H1 (cell line): ENCODE measurements around the gene CRYBA4. TPM values are rescaled to one million over a fixed set of nuclear protein-coding genes. Genes with fewer than 3 reads are reported as not detected.

Source experiments
- CTCF ChIA-PET: fragments of 300-600 bp; sonication (Branson Sonifier 250); formaldehyde crosslinking; loops from one replicate; lab custom pipeline; 2021; ENCODE audit not compliant: partially characterized antibody; lab: Charles Lee
- POLR2A ChIA-PET: fragments of 300-600 bp; sonication (Branson Sonifier 250); formaldehyde crosslinking; loops from one replicate; lab custom pipeline; 2021; ENCODE audit warnings: inconsistent platforms; ENCODE audit not compliant: partially characterized antibody; lab: Charles Lee
- DNase-seq, 2 experiments: peaks; one replicate each; pipeline versions ENCODE4 v3.0.0 to v3.0.0-alpha.2; 2010 to 2022; ENCODE audit warnings: low spot score in 2 of 2, low read depth in 1 of 2, mixed read lengths in 1 of 2
- FAIRE-seq: peaks from 2 replicates; lab custom pipeline; 2011; peaks lifted over from hg19 to GRCh38; lab: Jason Lieb, UNC
- H2AFZ ChIP-seq: 2 replicates; pipeline ENCODE4 v1.8.1; 2012; ENCODE audit warnings: low read length, inconsistent platforms
- H2AK5ac ChIP-seq: 2 replicates; pipeline ENCODE4 v1.6.1; 2013; ENCODE audit warnings: low read depth, low read length
- H2BK120ac ChIP-seq: replicated peaks from 2 replicates; pipeline ENCODE3; 2013; ENCODE audit warnings: low read depth, low read length, inconsistent platforms
- H2BK12ac ChIP-seq: 2 replicates; pipeline ENCODE4 v1.6.1; 2013; ENCODE audit warnings: low read depth, low read length
- H2BK15ac ChIP-seq: 2 replicates; pipeline ENCODE4 v1.6.1; 2013; ENCODE audit warnings: low read length
- H2BK20ac ChIP-seq: 2 replicates; pipeline ENCODE4 v1.6.1; 2013; ENCODE audit warnings: low read length
- H2BK5ac ChIP-seq: 2 replicates; pipeline ENCODE4 v1.6.1; 2013; ENCODE audit warnings: low read depth, low read length
- H3K14ac ChIP-seq: 2 replicates; pipeline ENCODE4 v1.6.1; 2013; ENCODE audit warnings: inconsistent platforms; ENCODE audit not compliant: insufficient read length
- H3K18ac ChIP-seq: 2 replicates; pipeline ENCODE4 v1.6.1; 2013; ENCODE audit warnings: low read length; ENCODE audit errors: extremely low read depth
- H3K23ac ChIP-seq: 2 replicates; pipeline ENCODE4 v1.6.1; 2013; ENCODE audit warnings: inconsistent platforms; ENCODE audit not compliant: insufficient read length
- H3K23me2 ChIP-seq: 2 replicates; pipeline ENCODE4 v1.6.1; 2013; ENCODE audit warnings: low read depth, low read length
- H3K27ac ChIP-seq: 2 replicates; pipeline ENCODE4 v1.6.1; 2011; ENCODE audit warnings: low read depth, low read length, inconsistent platforms
- H3K27me3 ChIP-seq, 4 experiments: replicated peaks in 1 of 4; 1 replicate in 1 of 4; 2 replicates in 3 of 4; pipeline versions ENCODE4 v1.6.1 to v1.8.1; 2011 to 2013; ENCODE audit warnings: low read length in 3 of 4, mild to moderate bottlenecking in 3 of 4, inconsistent platforms in 2 of 4, mixed read lengths in 2 of 4, moderate library complexity in 1 of 4; ENCODE audit not compliant: control insufficient read depth in 3 of 4, insufficient read depth in 3 of 4; ENCODE audit errors: extremely low read depth in 1 of 4
- H3K36me3 ChIP-seq, 4 experiments: 2 replicates each; pipeline versions ENCODE4 v1.6.1 to v1.8.1; 2011 to 2013; ENCODE audit warnings: mild to moderate bottlenecking in 4 of 4, low read length in 3 of 4, moderate library complexity in 2 of 4, control low read depth in 1 of 4, inconsistent platforms in 1 of 4; ENCODE audit not compliant: insufficient read depth in 4 of 4, control insufficient read depth in 2 of 4
- H3K4ac ChIP-seq: replicated peaks from 2 replicates; pipeline ENCODE3; 2013; ENCODE audit warnings: low read length, low read depth, mixed read lengths, inconsistent platforms; ENCODE audit not compliant: insufficient read length
- H3K4me1 ChIP-seq, 4 experiments: replicated peaks in 1 of 4; 1 replicate in 1 of 4; 2 replicates in 3 of 4; pipeline versions ENCODE4 v1.6.1 to v1.8.1; 2011 to 2013; ENCODE audit warnings: low read length in 3 of 4, inconsistent platforms in 2 of 4, mixed read lengths in 1 of 4; ENCODE audit not compliant: insufficient read depth in 4 of 4, control insufficient read depth in 3 of 4
- H3K4me2 ChIP-seq, 2 experiments: 2 replicates each; pipeline versions ENCODE4 v1.6.1 to v1.8.1; 2011 to 2013; ENCODE audit warnings: low read depth in 2 of 2, low read length in 2 of 2, control low read depth in 1 of 2, inconsistent platforms in 1 of 2, mild to moderate bottlenecking in 1 of 2; ENCODE audit not compliant: insufficient read depth in 1 of 2
- H3K4me3 ChIP-seq, 4 experiments: fragments of 200-600, 300-600 bp in 1 of 4; sonication (generic), shearing (Covaris generic), sonication (Bioruptor Twin) in 1 of 4; 2 replicates each; pipeline versions ENCODE4 v1.5.1 to v1.8.1; 2011 to 2016; ENCODE audit warnings: low read length in 4 of 4, low read depth in 3 of 4, control low read depth in 2 of 4, inconsistent platforms in 2 of 4, mild to moderate bottlenecking in 2 of 4, mixed read lengths in 1 of 4, moderate library complexity in 1 of 4; ENCODE audit not compliant: insufficient read depth in 2 of 4; ENCODE audit errors: extremely low read depth in 1 of 4
- H3K56ac ChIP-seq: replicated peaks from 2 replicates; pipeline ENCODE3; 2013; ENCODE audit warnings: low read depth, mild to moderate bottlenecking, mixed read lengths, low read length, inconsistent platforms; ENCODE audit not compliant: insufficient read length
- H3K79me1 ChIP-seq: 2 replicates; pipeline ENCODE4 v1.6.1; 2013; ENCODE audit warnings: low read depth, low read length, control low read depth
- H3K79me2 ChIP-seq, 2 experiments: 2 replicates each; pipeline versions ENCODE4 v1.6.1 to v1.8.1; 2012 to 2013; ENCODE audit warnings: low read length in 2 of 2, mild to moderate bottlenecking in 2 of 2, inconsistent platforms in 1 of 2; ENCODE audit not compliant: insufficient read depth in 2 of 2, control insufficient read depth in 1 of 2
- H3K9ac ChIP-seq, 4 experiments: replicated peaks in 1 of 4; 1 replicate in 1 of 4; 2 replicates in 3 of 4; pipeline versions ENCODE4 v1.6.1 to v1.8.1; 2011 to 2013; ENCODE audit warnings: low read depth in 3 of 4, low read length in 3 of 4, control low read depth in 2 of 4, mild to moderate bottlenecking in 2 of 4, moderate library complexity in 2 of 4, inconsistent platforms in 1 of 4; ENCODE audit errors: extremely low read depth in 1 of 4
- H3K9me3 ChIP-seq, 2 experiments: 2 replicates each; pipeline versions ENCODE4 v1.6.1 to v1.8.1; 2012 to 2013; ENCODE audit warnings: mild to moderate bottlenecking in 2 of 2, moderate library complexity in 2 of 2, control low read depth in 1 of 2, inconsistent platforms in 1 of 2, low read depth in 1 of 2, low read length in 1 of 2, mixed read lengths in 1 of 2; ENCODE audit not compliant: insufficient read depth in 2 of 2
- H4K20me1 ChIP-seq, 2 experiments: replicated peaks in 1 of 2; 2 replicates each; pipeline versions ENCODE3 to v1.8.1; 2011 to 2013; ENCODE audit warnings: inconsistent platforms in 2 of 2, low read length in 2 of 2, mild to moderate bottlenecking in 1 of 2; ENCODE audit not compliant: insufficient read depth in 2 of 2, control insufficient read depth in 1 of 2
- H4K5ac ChIP-seq: 2 replicates; pipeline ENCODE4 v1.6.1; 2013; ENCODE audit warnings: low read length, low read depth, mixed read lengths, inconsistent platforms; ENCODE audit not compliant: insufficient read length
- H4K8ac ChIP-seq: 2 replicates; pipeline ENCODE4 v1.8.0; 2013; ENCODE audit warnings: mild to moderate bottlenecking, moderate library complexity, low read length, inconsistent platforms; ENCODE audit not compliant: insufficient read depth; ENCODE audit errors: extremely low read depth
- H4K91ac ChIP-seq: replicated peaks from 2 replicates; pipeline ENCODE3; 2013; ENCODE audit warnings: low read length, mixed read lengths, inconsistent platforms; ENCODE audit not compliant: insufficient read length
- KDM5A ChIP-seq: fragments of 200-600 bp; IDR thresholded peaks from 2 replicates; pipeline ENCODE4 v1.7.1; 2012; ENCODE audit warnings: mild to moderate bottlenecking, low read length, inconsistent platforms, mixed read lengths
- PHF8 ChIP-seq: fragments of 200-600 bp; sonication (generic); conservative IDR thresholded peaks from 2 replicates; pipeline ENCODE4 v1.7.1; 2012; ENCODE audit warnings: low read depth, mild to moderate bottlenecking, inconsistent platforms, low read length, moderate library complexity
- WGBS, 2 experiments: shearing (Covaris generic) in 1 of 2; methylation state at CpG; one replicate each; pipeline versions ENCODE4 v1.1.6 to v1.1.7; 2013 to 2015; ENCODE audit warnings: low lambda C conversion rate in 2 of 2, mixed read lengths in 2 of 2, inconsistent platforms in 1 of 2, low coverage in 1 of 2, missing lambda C conversion rate in 1 of 2; ENCODE audit not compliant: insufficient replicate concordance in 2 of 2, insufficient coverage in 1 of 2, insufficient read length in 1 of 2; ENCODE audit errors: extremely low coverage in 1 of 2, missing lambda C conversion rate in 1 of 2; 5-methylcytosine and 5-hydroxymethylcytosine counted together
- polyA plus RNA-seq, 7 experiments: library from polyadenylated mRNA; depleted of rRNA in 3 of 7; stranded (reverse) in 5 of 7; unstranded in 2 of 7; fragments of >200 nt in 5 of 7; fragments of 200-250 nt in 2 of 7; gene quantifications; 1 replicate in 5 of 7; 2 replicates in 1 of 7; 4 replicates in 1 of 7; pipeline versions ENCODE4 v1.2.1 to v1.2.3, GENCODE V29; 2011 to 2013; ENCODE audit warnings: missing spikeins in 2 of 7, mixed read lengths in 2 of 7
- total RNA-seq: library from RNA; stranded (reverse); fragmentation: NEBNext Ultra II Directional; extraction: Animal tissue kit (Norgen Biotek cat#: 25700); gene quantifications from 2 replicates; pipeline ENCODE4 v1.2.1, GENCODE V29; 2021

Gene CRYBA4
- total and polyA plus RNA-seq, 2 of the 8 experiments (the other 6 are each of a cell fraction or from before 2014, with no cell fraction given) = 0.67 to 3.1 TPM

DNA sequence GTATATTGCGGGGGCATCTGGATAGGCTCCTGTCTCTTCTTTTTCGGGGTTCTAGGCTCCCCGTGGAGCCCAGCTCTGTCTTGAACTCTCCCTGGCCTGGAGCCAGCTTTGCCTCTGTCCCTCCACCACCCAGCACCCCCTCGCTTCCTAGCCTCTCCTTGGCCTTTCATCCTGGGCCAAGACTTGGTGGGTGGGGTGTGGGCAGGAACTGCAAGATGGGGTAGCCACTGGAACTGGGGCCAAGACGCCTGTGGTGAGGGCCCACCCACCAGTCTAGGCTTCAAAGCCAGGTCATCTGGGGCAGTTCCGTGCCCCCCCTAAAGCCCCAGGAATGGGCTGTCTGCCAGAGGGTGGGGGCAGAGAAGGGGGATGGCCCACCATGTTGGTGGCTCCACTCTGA is 2.3 kb upstream of the CRYBA4 start:
- DNase-seq (no peak), FAIRE-seq (no peak)
- Histone ChIP-seq H3K23me2 (no peaks in the 10 kb centered on the region), H3K79me1 (no peaks in the 10 kb centered on the region), H4K91ac (no peak overlapping the region), H3K9ac (no peak overlapping the region), H4K5ac (no peak overlapping the region), H3K4me2 (no peak overlapping the region), H3K23ac (no peak overlapping the region), H2BK120ac (no peak overlapping the region), H3K9me3 (no peaks in the 10 kb centered on the region), H3K27me3 (peaks cover 0 to 11% (median 8%) of the 10 kb centered on the region in 4 experiments; a peak in 3 of 7 replicates), H3K4ac (no peak overlapping the region), H3K27ac (no peak overlapping the region), H4K8ac (no peak overlapping the region), H2AFZ (no peak overlapping the region), H2BK15ac (no peak overlapping the region; the same call in 1 of the 2 replicates), H3K4me1 (peaks cover 14 to 29% (median 23%) of the 10 kb centered on the region in 4 experiments), H2BK12ac (no peak overlapping the region), H3K18ac (no peak overlapping the region; the same call in 1 of the 2 replicates), H3K4me3 (no peak overlapping the region), H4K20me1 (no peaks in the 10 kb centered on the region), H3K14ac (no peak overlapping the region), H2AK5ac (peak overlapping the region; percentile 11; the same call in 1 of the 2 replicates), H3K56ac (no peak overlapping the region), H3K79me2 (no peaks in the 10 kb centered on the region), H2BK5ac (no peak overlapping the region; the same call in 1 of the 2 replicates), H3K36me3 (no peaks in the 10 kb centered on the region), H2BK20ac (no peak overlapping the region)
- CTCF ChIA-PET = interaction anchor here (0.6 kb wide), 1 partner anchor 82 kb away, joined by 8 read pairs; no protein-coding TSS in a partner anchor
- POLR2A ChIA-PET = interaction anchor here (0.6 kb wide), 1 partner anchor 23 kb away, joined by 3 read pairs; no protein-coding TSS in a partner anchor
- TF ChIP-seq KDM5A (no peak), PHF8 (no peak)
- 86% methylated on average over 6 of the region's 6 CpGs; no CpG with 5 or more reads in 1 of the 2 experiments for WGBS, 2 experiments
